Neuronal stem cell (in vitro differentiated cells): ENCODE results near the gene BRAF.

Experiments used
- DNase-seq: peaks from one replicate; pipeline ENCODE4 v3.0.0-alpha.2; 2013; ENCODE audit warnings: low spot score
- H2AFZ ChIP-seq: one replicate; pipeline ENCODE4 v1.6.1; 2013; ENCODE audit warnings: mild to moderate bottlenecking, low read length, inconsistent platforms
- H2AK5ac ChIP-seq: 2 replicates; pipeline ENCODE4 v1.6.1; 2013; ENCODE audit warnings: low read depth, mild to moderate bottlenecking, inconsistent platforms, low read length, moderate library complexity, mixed read lengths
- H2BK120ac ChIP-seq: 2 replicates; pipeline ENCODE4 v1.6.1; 2013; ENCODE audit warnings: low read depth, mild to moderate bottlenecking, inconsistent platforms, low read length, moderate library complexity, mixed read lengths
- H2BK12ac ChIP-seq: one replicate; pipeline ENCODE4 v1.6.1; 2013; ENCODE audit warnings: low read length, inconsistent platforms
- H2BK15ac ChIP-seq: 2 replicates; pipeline ENCODE4 v1.6.1; 2013; ENCODE audit warnings: mild to moderate bottlenecking, low read length, inconsistent platforms, mixed read lengths
- H2BK5ac ChIP-seq: one replicate; pipeline ENCODE4 v1.6.1; 2013; ENCODE audit warnings: inconsistent platforms, mild to moderate bottlenecking, low read length, moderate library complexity
- H3K14ac ChIP-seq: one replicate; pipeline ENCODE4 v1.6.1; 2013; ENCODE audit warnings: low read length, inconsistent platforms
- H3K18ac ChIP-seq: 2 replicates; pipeline ENCODE4 v1.6.1; 2013; ENCODE audit warnings: low read length, inconsistent platforms
- H3K23ac ChIP-seq: 2 replicates; pipeline ENCODE4 v1.6.1; 2013; ENCODE audit warnings: low read depth, mild to moderate bottlenecking, mixed read lengths, low read length, inconsistent platforms; ENCODE audit not compliant: poor library complexity
- H3K27ac ChIP-seq: replicated peaks from 3 replicates; pipeline ENCODE4 v1.5.1; 2013; ENCODE audit warnings: low read length, inconsistent platforms
- H3K27me3 ChIP-seq, 3 experiments: 2 replicates each; pipeline ENCODE4 v1.6.1; 2013; ENCODE audit warnings: low read length in 3 of 3, mild to moderate bottlenecking in 2 of 3, inconsistent platforms in 1 of 3, low read depth in 1 of 3, mixed read lengths in 1 of 3, moderate library complexity in 1 of 3; ENCODE audit not compliant: control insufficient read depth in 3 of 3, insufficient read depth in 3 of 3
- H3K36me3 ChIP-seq, 2 donors: replicated peaks in 1 of 2; 2 replicates each; pipeline ENCODE4 v1.6.1; 2013; ENCODE audit warnings: low read length in 2 of 2; ENCODE audit not compliant: control insufficient read depth in 2 of 2, insufficient read depth in 2 of 2
- H3K4ac ChIP-seq: 2 replicates; pipeline ENCODE4 v1.6.1; 2013; ENCODE audit warnings: inconsistent platforms, mild to moderate bottlenecking, low read length, moderate library complexity
- H3K4me1 ChIP-seq, 2 donors: 1 replicate in 1 of 2; 2 replicates in 1 of 2; pipeline ENCODE4 v1.6.1; 2013; ENCODE audit warnings: low read length in 2 of 2, low read depth in 1 of 2; ENCODE audit not compliant: control insufficient read depth in 2 of 2, insufficient read depth in 1 of 2
- H3K4me2 ChIP-seq: one replicate; pipeline ENCODE4 v1.6.1; 2013; ENCODE audit warnings: mild to moderate bottlenecking, low read length, inconsistent platforms; ENCODE audit not compliant: insufficient read depth, poor library complexity, severe bottlenecking
- H3K4me3 ChIP-seq, 2 donors: 2 replicates each; pipeline ENCODE4 v1.5.1; 2013; ENCODE audit warnings: low read length in 2 of 2, mild to moderate bottlenecking in 2 of 2, inconsistent platforms in 1 of 2, moderate library complexity in 1 of 2
- H3K79me1 ChIP-seq: one replicate; pipeline ENCODE4 v1.6.1; 2013; ENCODE audit warnings: low read depth, mild to moderate bottlenecking, inconsistent platforms, low read length, moderate library complexity
- H3K9ac ChIP-seq: one replicate; pipeline ENCODE4 v1.6.1; 2013; ENCODE audit warnings: mild to moderate bottlenecking, low read depth, low read length, inconsistent platforms; ENCODE audit not compliant: poor library complexity
- H3K9me3 ChIP-seq, 2 donors: replicated peaks in 1 of 2; 2 replicates each; pipeline versions ENCODE3 to v1.6.1; 2013; ENCODE audit warnings: low read length in 2 of 2, mild to moderate bottlenecking in 2 of 2, inconsistent platforms in 1 of 2, low read depth in 1 of 2, mixed read lengths in 1 of 2, moderate library complexity in 1 of 2; ENCODE audit not compliant: control insufficient read depth in 2 of 2, insufficient read depth in 1 of 2
- H4K8ac ChIP-seq: one replicate; pipeline ENCODE4 v1.6.1; 2013; ENCODE audit warnings: low read depth, mild to moderate bottlenecking, inconsistent platforms, low read length, moderate library complexity
- H4K91ac ChIP-seq: one replicate; pipeline ENCODE4 v1.6.1; 2013; ENCODE audit warnings: low read length, low read depth, mild to moderate bottlenecking, inconsistent platforms; ENCODE audit not compliant: poor library complexity
- WGBS, 2 donors: extraction: QIAGEN DNeasy Blood & Tissue Kit; methylation state at CpG; one replicate each; pipeline ENCODE4 v1.1.7; 2013; ENCODE audit warnings: missing lambda C conversion rate in 2 of 2, mixed read lengths in 1 of 2; ENCODE audit not compliant: insufficient read length in 2 of 2, insufficient replicate concordance in 1 of 2; ENCODE audit errors: extremely low coverage in 2 of 2; 5-methylcytosine and 5-hydroxymethylcytosine counted together

The BRAF gene

GRCh38 chr7:140923358-140924006 lies 1.2 kb downstream of the BRAF start:
- Histone ChIP-seq H3K27me3 (no peaks in the 10 kb centered on the region), H3K9me3 (peaks cover 0 to 9% of the 10 kb centered on the region in 2 donors), H2BK12ac (no peak overlapping the region), H3K4me2 (peak overlapping the region; percentile 69), H2BK5ac (no peak overlapping the region), H2AK5ac (no peak overlapping the region), H3K4ac (no peak overlapping the region), H3K18ac (no peak overlapping the region), H4K8ac (no peak overlapping the region), H3K79me1 (no peaks in the 10 kb centered on the region), H2BK120ac (no peak overlapping the region), H3K36me3 (no peaks in the 10 kb centered on the region), H2BK15ac (no peak overlapping the region), H3K4me3 (peak overlapping the region; percentile 63 to 96), H3K4me1 (peaks cover 0 to 13% of the 10 kb centered on the region in 2 donors), H4K91ac (no peak overlapping the region), H3K27ac (peak overlapping the region; percentile 37), H3K23ac (no peak overlapping the region), H2AFZ (peak overlapping the region; percentile 93), H3K9ac (peak overlapping the region; percentile 14), H3K14ac (no peak overlapping the region)
- peak; percentile 15 for DNase-seq
- WGBS, 2 donors = no CpG with 5 or more reads among the region's 11 CpGs

GRCh38 chr7:140922741-140923345 lies 1.9 kb downstream of the BRAF start:
- no peak for DNase-seq
- Histone ChIP-seq H2BK120ac (no peak overlapping the region), H2AFZ (no peak overlapping the region), H3K9ac (no peak overlapping the region), H3K27me3 (no peaks in the 10 kb centered on the region), H3K4me2 (no peak overlapping the region), H4K91ac (no peak overlapping the region), H3K27ac (no peak overlapping the region), H2AK5ac (no peak overlapping the region), H3K4me3 (peak overlapping the region in 1 of 2 donors; percentile 63), H3K4ac (no peak overlapping the region), H3K23ac (no peak overlapping the region), H2BK5ac (no peak overlapping the region), H3K18ac (no peak overlapping the region), H4K8ac (no peak overlapping the region), H3K79me1 (peaks cover 2% of the 10 kb centered on the region), H3K36me3 (peaks cover 0 to 4% of the 10 kb centered on the region in 2 donors), H2BK12ac (no peak overlapping the region), H3K9me3 (peaks cover 4 to 15% of the 10 kb centered on the region in 2 donors), H3K14ac (no peak overlapping the region), H3K4me1 (peaks cover 0 to 13% of the 10 kb centered on the region in 2 donors), H2BK15ac (no peak overlapping the region)
- no CpG with 5 or more reads among the region's 2 CpGs for WGBS, 2 donors

- DNase-seq = no peak
- Histone ChIP-seq H3K4me3 (no peak overlapping the region), H3K36me3 (peaks cover 0 to 4% of the 10 kb centered on the region in 2 donors), H3K4ac (no peak overlapping the region), H3K9ac (no peak overlapping the region), H3K14ac (no peak overlapping the region), H2BK15ac (no peak overlapping the region), H4K91ac (no peak overlapping the region), H3K27me3 (no peaks in the 10 kb centered on the region), H3K4me1 (peaks cover 0 to 13% of the 10 kb centered on the region in 2 donors), H3K27ac (no peak overlapping the region), H2AK5ac (no peak overlapping the region), H3K4me2 (no peak overlapping the region), H3K23ac (no peak overlapping the region), H2AFZ (no peak overlapping the region), H2BK120ac (no peak overlapping the region), H4K8ac (no peak overlapping the region), H3K18ac (no peak overlapping the region), H2BK12ac (no peak overlapping the region), H3K79me1 (peaks cover 2% of the 10 kb centered on the region), H2BK5ac (no peak overlapping the region), H3K9me3 (peaks cover 4 to 14% of the 10 kb centered on the region in 2 donors)
- WGBS, 2 donors = no CpG with 5 or more reads among the region's 1 CpG
Observed at GRCh38 chr7:140920745-140921144, 4.0 kb downstream of the BRAF start.

GRCh38 chr7:140918236-140918635 lies 6.5 kb downstream of the BRAF start:
- H2BK15ac ChIP-seq = no peak overlapping the region
- H3K9me3 ChIP-seq = peaks cover 4 to 14% of the 10 kb centered on the region in 2 donors

More at GRCh38 chr7:140918236-140918635, 6.5 kb downstream of the BRAF start:
- Histone ChIP-seq H3K36me3 (peaks cover 0 to 4% of the 10 kb centered on the region in 2 donors), H2BK5ac (no peak overlapping the region), H2BK120ac (no peak overlapping the region), H3K18ac (no peak overlapping the region), H3K27ac (no peak overlapping the region), H3K4me2 (no peak overlapping the region), H3K9ac (no peak overlapping the region), H3K27me3 (no peaks in the 10 kb centered on the region), H4K8ac (no peak overlapping the region), H3K4ac (no peak overlapping the region), H4K91ac (no peak overlapping the region), H3K14ac (no peak overlapping the region), H2BK12ac (no peak overlapping the region), H3K4me1 (peaks cover 3 to 10% of the 10 kb centered on the region in 2 donors), H2AFZ (no peak overlapping the region), H3K23ac (no peak overlapping the region), H3K79me1 (peaks cover 2% of the 10 kb centered on the region), H3K4me3 (no peak overlapping the region), H2AK5ac (no peak overlapping the region)
- WGBS, 2 donors = no CpG with 5 or more reads among the region's 6 CpGs
- no peak for DNase-seq
